ENCODE results near the gene SPTLC3. TPM values are rescaled to one million over a fixed set of nuclear protein-coding genes. Genes with fewer than 3 reads are reported as not detected.

SPTLC3 gene
- total and polyA plus RNA-seq, 2 of the 13 experiments (the other 11 are each of a cell fraction or from before 2014, with no cell fraction given), result 20.5 to 95.6 TPM

DNA sequence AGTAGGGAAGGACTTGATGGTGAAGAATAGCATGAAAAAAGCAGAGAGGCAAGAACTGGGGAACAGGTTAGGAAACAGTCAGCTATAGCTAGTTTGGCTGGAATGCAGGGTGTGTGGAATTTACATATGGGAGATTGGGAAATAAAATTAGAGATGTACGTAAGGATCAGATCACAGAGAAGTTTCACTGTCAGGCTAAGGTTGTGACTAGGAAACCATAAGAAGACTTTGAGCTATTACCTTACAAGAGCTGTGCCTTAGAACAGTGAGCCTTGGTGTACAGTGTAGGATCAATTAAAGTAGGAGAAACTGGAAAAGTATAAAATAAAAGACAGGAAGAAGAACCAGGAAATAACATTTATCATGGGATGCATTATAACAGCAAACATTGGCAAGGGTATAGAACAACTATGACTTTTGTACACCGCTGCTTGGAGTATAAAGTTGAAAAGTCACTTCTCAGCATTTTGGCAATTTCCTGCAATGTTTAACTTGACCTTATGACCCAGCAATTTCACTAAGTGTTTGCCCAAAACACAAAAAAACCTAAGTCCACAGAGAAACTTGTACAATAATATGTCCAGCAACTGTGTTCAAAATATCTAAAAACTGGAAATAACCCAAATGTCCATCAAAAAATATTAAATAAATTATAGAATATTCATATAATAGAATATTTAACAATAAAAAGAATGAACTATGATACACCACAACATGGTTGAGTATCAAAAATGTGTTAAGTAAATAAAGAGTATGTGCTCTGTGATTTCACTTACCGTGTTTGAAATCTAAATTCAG lies 31.2 kb upstream of the SPTLC3 start (continued):
- TF ChIP-seq, protein P1, sequence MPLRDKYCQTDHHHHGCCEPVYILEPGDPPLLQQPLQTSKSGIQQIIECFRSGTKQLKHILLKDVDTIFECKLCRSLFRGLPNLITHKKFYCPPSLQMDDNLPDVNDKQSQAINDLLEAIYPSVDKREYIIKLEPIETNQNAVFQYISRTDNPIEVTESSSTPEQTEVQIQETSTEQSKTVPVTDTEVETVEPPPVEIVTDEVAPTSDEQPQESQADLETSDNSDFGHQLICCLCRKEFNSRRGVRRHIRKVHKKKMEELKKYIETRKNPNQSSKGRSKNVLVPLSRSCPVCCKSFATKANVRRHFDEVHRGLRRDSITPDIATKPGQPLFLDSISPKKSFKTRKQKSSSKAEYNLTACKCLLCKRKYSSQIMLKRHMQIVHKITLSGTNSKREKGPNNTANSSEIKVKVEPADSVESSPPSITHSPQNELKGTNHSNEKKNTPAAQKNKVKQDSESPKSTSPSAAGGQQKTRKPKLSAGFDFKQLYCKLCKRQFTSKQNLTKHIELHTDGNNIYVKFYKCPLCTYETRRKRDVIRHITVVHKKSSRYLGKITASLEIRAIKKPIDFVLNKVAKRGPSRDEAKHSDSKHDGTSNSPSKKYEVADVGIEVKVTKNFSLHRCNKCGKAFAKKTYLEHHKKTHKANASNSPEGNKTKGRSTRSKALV (CRISPR knock-in tag; IDR thresholded peaks at IDR 0.05), result no peak
- TF ChIP-seq MIER2 (CRISPR knock-in tag; IDR thresholded peaks at IDR 0.05), result no peak; the same call in 1 of the 2 replicates
- TF ChIP-seq ZNF546 (CRISPR knock-in tag; conservative IDR thresholded peaks at IDR 0.05), result no peak
- TF ChIP-seq, protein P2, sequence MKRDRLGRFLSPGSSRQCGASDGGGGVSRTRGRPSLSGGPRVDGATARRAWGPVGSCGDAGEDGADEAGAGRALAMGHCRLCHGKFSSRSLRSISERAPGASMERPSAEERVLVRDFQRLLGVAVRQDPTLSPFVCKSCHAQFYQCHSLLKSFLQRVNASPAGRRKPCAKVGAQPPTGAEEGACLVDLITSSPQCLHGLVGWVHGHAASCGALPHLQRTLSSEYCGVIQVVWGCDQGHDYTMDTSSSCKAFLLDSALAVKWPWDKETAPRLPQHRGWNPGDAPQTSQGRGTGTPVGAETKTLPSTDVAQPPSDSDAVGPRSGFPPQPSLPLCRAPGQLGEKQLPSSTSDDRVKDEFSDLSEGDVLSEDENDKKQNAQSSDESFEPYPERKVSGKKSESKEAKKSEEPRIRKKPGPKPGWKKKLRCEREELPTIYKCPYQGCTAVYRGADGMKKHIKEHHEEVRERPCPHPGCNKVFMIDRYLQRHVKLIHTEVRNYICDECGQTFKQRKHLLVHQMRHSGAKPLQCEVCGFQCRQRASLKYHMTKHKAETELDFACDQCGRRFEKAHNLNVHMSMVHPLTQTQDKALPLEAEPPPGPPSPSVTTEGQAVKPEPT (CRISPR knock-in tag; IDR thresholded peaks at IDR 0.05; ENCODE audit: low read depth), result no peak
- TF ChIP-seq, protein P3, sequence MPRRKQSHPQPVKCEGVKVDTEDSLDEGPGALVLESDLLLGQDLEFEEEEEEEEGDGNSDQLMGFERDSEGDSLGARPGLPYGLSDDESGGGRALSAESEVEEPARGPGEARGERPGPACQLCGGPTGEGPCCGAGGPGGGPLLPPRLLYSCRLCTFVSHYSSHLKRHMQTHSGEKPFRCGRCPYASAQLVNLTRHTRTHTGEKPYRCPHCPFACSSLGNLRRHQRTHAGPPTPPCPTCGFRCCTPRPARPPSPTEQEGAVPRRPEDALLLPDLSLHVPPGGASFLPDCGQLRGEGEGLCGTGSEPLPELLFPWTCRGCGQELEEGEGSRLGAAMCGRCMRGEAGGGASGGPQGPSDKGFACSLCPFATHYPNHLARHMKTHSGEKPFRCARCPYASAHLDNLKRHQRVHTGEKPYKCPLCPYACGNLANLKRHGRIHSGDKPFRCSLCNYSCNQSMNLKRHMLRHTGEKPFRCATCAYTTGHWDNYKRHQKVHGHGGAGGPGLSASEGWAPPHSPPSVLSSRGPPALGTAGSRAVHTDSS (CRISPR knock-in tag; conservative IDR thresholded peaks at IDR 0.05), result no peak
- peak; percentile 11; the same call in 1 of the 2 replicates for TF ChIP-seq ZSCAN21 (CRISPR knock-in tag; IDR thresholded peaks at IDR 0.05; ENCODE audit: borderline replicate concordance)
- TF ChIP-seq ZFP62 (CRISPR knock-in tag; IDR thresholded peaks at IDR 0.05), result no peak
- TF ChIP-seq, protein P4, sequence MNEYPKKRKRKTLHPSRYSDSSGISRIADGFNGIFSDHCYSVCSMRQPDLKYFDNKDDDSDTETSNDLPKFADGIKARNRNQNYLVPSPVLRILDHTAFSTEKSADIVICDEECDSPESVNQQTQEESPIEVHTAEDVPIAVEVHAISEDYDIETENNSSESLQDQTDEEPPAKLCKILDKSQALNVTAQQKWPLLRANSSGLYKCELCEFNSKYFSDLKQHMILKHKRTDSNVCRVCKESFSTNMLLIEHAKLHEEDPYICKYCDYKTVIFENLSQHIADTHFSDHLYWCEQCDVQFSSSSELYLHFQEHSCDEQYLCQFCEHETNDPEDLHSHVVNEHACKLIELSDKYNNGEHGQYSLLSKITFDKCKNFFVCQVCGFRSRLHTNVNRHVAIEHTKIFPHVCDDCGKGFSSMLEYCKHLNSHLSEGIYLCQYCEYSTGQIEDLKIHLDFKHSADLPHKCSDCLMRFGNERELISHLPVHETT (CRISPR knock-in tag; conservative IDR thresholded peaks at IDR 0.05), result no peak
- no peak for TF ChIP-seq ZNF446 (CRISPR knock-in tag; IDR thresholded peaks at IDR 0.05)
- TF ChIP-seq ZFP90 (CRISPR knock-in tag; IDR thresholded peaks at IDR 0.05; ENCODE audit: borderline replicate concordance), result no peak
- TF ChIP-seq FOSL1 (CRISPR knock-in tag; IDR thresholded peaks at IDR 0.05; ENCODE audit: borderline replicate concordance), result no peak; the same call in 1 of the 2 replicates
- TF ChIP-seq, protein P5, sequence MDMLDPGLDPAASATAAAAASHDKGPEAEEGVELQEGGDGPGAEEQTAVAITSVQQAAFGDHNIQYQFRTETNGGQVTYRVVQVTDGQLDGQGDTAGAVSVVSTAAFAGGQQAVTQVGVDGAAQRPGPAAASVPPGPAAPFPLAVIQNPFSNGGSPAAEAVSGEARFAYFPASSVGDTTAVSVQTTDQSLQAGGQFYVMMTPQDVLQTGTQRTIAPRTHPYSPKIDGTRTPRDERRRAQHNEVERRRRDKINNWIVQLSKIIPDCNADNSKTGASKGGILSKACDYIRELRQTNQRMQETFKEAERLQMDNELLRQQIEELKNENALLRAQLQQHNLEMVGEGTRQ (IDR thresholded peaks at IDR 0.05; ENCODE audit: low read depth, low read length), result no peak
- TF ChIP-seq, protein P5 (CRISPR knock-in tag; IDR thresholded peaks at IDR 0.05; ENCODE audit: borderline replicate concordance), result no peak
- no peak for TF ChIP-seq RAD51 (IDR thresholded peaks at IDR 0.05; ENCODE audit: borderline replicate concordance)
- TF ChIP-seq PCBP2 (optimal IDR thresholded peaks at IDR 0.05; ENCODE audit: low read depth, low read length, poor library complexity, severe bottlenecking), result no peak
- TF ChIP-seq ONECUT2 (CRISPR knock-in tag; IDR thresholded peaks at IDR 0.05), result peak; percentile 68; the same call in 1 of the 2 replicates
- peak; percentile 38; the same call in 1 of the 2 replicates for TF ChIP-seq MEIS1 (CRISPR knock-in tag; IDR thresholded peaks at IDR 0.05; ENCODE audit: borderline replicate concordance)
- TF ChIP-seq MAFF (IDR thresholded peaks at IDR 0.05; ENCODE audit: low read depth, low read length), result peak; percentile 89
- TF ChIP-seq, protein P6, sequence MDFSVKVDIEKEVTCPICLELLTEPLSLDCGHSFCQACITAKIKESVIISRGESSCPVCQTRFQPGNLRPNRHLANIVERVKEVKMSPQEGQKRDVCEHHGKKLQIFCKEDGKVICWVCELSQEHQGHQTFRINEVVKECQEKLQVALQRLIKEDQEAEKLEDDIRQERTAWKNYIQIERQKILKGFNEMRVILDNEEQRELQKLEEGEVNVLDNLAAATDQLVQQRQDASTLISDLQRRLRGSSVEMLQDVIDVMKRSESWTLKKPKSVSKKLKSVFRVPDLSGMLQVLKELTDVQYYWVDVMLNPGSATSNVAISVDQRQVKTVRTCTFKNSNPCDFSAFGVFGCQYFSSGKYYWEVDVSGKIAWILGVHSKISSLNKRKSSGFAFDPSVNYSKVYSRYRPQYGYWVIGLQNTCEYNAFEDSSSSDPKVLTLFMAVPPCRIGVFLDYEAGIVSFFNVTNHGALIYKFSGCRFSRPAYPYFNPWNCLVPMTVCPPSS (IDR thresholded peaks at IDR 0.05), result no peak
